Transverse colon (tissue), 4 donors: ENCODE data around the gene PPP1R7.

ENCODE experiments used
- CTCF ChIP-seq, 5 experiments: fragments of 200-600 bp in 3 of 5; fragments of 450-650 bp in 2 of 5; sonication (generic) in 3 of 5; IDR thresholded peaks; 1 replicate in 2 of 5; 2 replicates in 3 of 5; pipeline ENCODE4 v1.5.1; 2016 to 2017; ENCODE audit warnings: antibody characterized with exemption in 5 of 5, inconsistent platforms in 3 of 5, mild to moderate bottlenecking in 2 of 5, moderate library complexity in 1 of 5
- POLR2AphosphoS5 ChIP-seq, 3 donors: sonication (generic); formaldehyde crosslinking; IDR thresholded peaks; one replicate each; pipeline ENCODE4 v1.6.1; 2016; ENCODE audit warnings: antibody characterized with exemption in 3 of 3

- no peak for TF ChIP-seq POLR2AphosphoS5 (IDR thresholded peaks at IDR 0.05)
- TF ChIP-seq CTCF (IDR thresholded peaks at IDR 0.05), result no peak
Measured at GRCh38 chr2:241228081-241228859, 78.0 kb downstream of the PPP1R7 start.
